ENCODE measurements around the gene LRRC49.
A peak's percentile ranks its signal among the peaks of the same experiment; 100 is the strongest.

LRRC49 gene

GRCh38 chr15:71091601-71092000 lies 199.0 kb downstream of the LRRC49 start:
- H3K4me3 ChIP-seq (ENCODE audit: low read length) = no peak overlapping the region
- no peak for TF ChIP-seq CTCF (conservative IDR thresholded peaks at IDR 0.05; ENCODE audit: low read length)
- DNase-seq (ENCODE audit: low read depth) = no peak

GRCh38 chr15:71092056-71092600 lies 199.5 kb downstream of the LRRC49 start:
- no peak for DNase-seq (ENCODE audit: low read depth)
- H3K4me3 ChIP-seq (ENCODE audit: low read length) = no peak overlapping the region
- TF ChIP-seq CTCF (conservative IDR thresholded peaks at IDR 0.05; ENCODE audit: low read length) = no peak

- no peak for TF ChIP-seq CTCF (conservative IDR thresholded peaks at IDR 0.05; ENCODE audit: low read length)
- no peak overlapping the region for H3K4me3 ChIP-seq (ENCODE audit: low read length)
- peak; percentile 78 for DNase-seq (ENCODE audit: low read depth)
These were observed 200.7 kb downstream of the LRRC49 start for GRCh38 chr15:71093054-71094024.

GRCh38 chr15:71094137-71094536 lies 201.5 kb downstream of the LRRC49 start:
- no peak for DNase-seq (ENCODE audit: low read depth)
- no peak for TF ChIP-seq CTCF (conservative IDR thresholded peaks at IDR 0.05; ENCODE audit: low read length)
- H3K4me3 ChIP-seq (ENCODE audit: low read length) = no peak overlapping the region

- no peak for TF ChIP-seq CTCF (conservative IDR thresholded peaks at IDR 0.05; ENCODE audit: low read length)
- DNase-seq (ENCODE audit: low read depth) = peak; percentile 33
- no peak overlapping the region for H3K4me3 ChIP-seq (ENCODE audit: low read length)
These were observed 204.1 kb downstream of the LRRC49 start for GRCh38 chr15:71096676-71097075.

- TF ChIP-seq CTCF (conservative IDR thresholded peaks at IDR 0.05; ENCODE audit: low read length) = no peak
- no peak overlapping the region for H3K4me3 ChIP-seq (ENCODE audit: low read length)
- no peak for DNase-seq (ENCODE audit: low read depth)
These were observed 205.3 kb downstream of the LRRC49 start for GRCh38 chr15:71097890-71098289.

GRCh38 chr15:71098920-71099319 lies 206.3 kb downstream of the LRRC49 start:
- TF ChIP-seq CTCF (conservative IDR thresholded peaks at IDR 0.05; ENCODE audit: low read length) = no peak
- no peak for DNase-seq (ENCODE audit: low read depth)
- no peak overlapping the region for H3K4me3 ChIP-seq (ENCODE audit: low read length)

All from AG10803 (cell line).